ENCODE measurements around the gene NKAIN2.

NKAIN2 gene

GRCh38 chr6:123899745-123900144, 96.1 kb downstream of the NKAIN2 start:
- ChIA-PET POLR2A (ENCODE audit: low non-redundant PET) (no interaction called here), CTCF (interaction anchor here (0.7 kb wide), 1 partner anchor 801 kb away, joined by 5 read pairs; no protein-coding TSS in a partner anchor)
- H3K27ac ChIP-seq, result no peak overlapping the region
- TF ChIP-seq CTCF (conservative IDR thresholded peaks at IDR 0.05; ENCODE audit: low read depth), result no peak
- DNase-seq (ENCODE audit: low spot score), result no peak

- POLR2A ChIA-PET (ENCODE audit: low non-redundant PET), result no interaction called here
- TF ChIP-seq CTCF (conservative IDR thresholded peaks at IDR 0.05; ENCODE audit: low read depth), result no peak
- H3K27ac ChIP-seq, result no peak overlapping the region
- CTCF ChIA-PET, result no interaction called here
- no peak for DNase-seq (ENCODE audit: low spot score)
Measured at GRCh38 chr6:123901436-123901835, 97.8 kb downstream of the NKAIN2 start.

- no peak for DNase-seq (ENCODE audit: low spot score)
- TF ChIP-seq CTCF (conservative IDR thresholded peaks at IDR 0.05; ENCODE audit: low read depth), result no peak
- CTCF ChIA-PET, result interaction anchor here (0.6 to 0.7 kb wide), 2 partner anchors 736 to 1294 kb away, joined by 4 to 5 read pairs; no protein-coding TSS in a partner anchor
- POLR2A ChIA-PET (ENCODE audit: low non-redundant PET), result no interaction called here
- no peak overlapping the region for H3K27ac ChIP-seq
Measured at GRCh38 chr6:123902738-123903313, 99.2 kb downstream of the NKAIN2 start.

- ChIA-PET POLR2A (ENCODE audit: low non-redundant PET) (no interaction called here), CTCF (no interaction called here)
- TF ChIP-seq CTCF (conservative IDR thresholded peaks at IDR 0.05; ENCODE audit: low read depth), result no peak
- H3K27ac ChIP-seq, result no peak overlapping the region
- DNase-seq (ENCODE audit: low spot score), result no peak
Measured at GRCh38 chr6:123904228-123904627, 100.6 kb downstream of the NKAIN2 start.

GRCh38 chr6:123908797-123909196, 105.1 kb downstream of the NKAIN2 start:
- no peak overlapping the region for H3K27ac ChIP-seq
- POLR2A ChIA-PET (ENCODE audit: low non-redundant PET), result no interaction called here
- no peak for TF ChIP-seq CTCF (conservative IDR thresholded peaks at IDR 0.05; ENCODE audit: low read depth)
- no peak for DNase-seq (ENCODE audit: low spot score)
- CTCF ChIA-PET, result no interaction called here

GRCh38 chr6:123909989-123910388, 106.3 kb downstream of the NKAIN2 start:
- CTCF ChIA-PET, result interaction anchor here (0.7 kb wide), 1 partner anchor 805 kb away, joined by 3 read pairs; no protein-coding TSS in a partner anchor
- POLR2A ChIA-PET (ENCODE audit: low non-redundant PET), result interaction anchor here (0.6 kb wide), 1 partner anchor 1125 kb away, joined by 3 read pairs; no protein-coding TSS in a partner anchor
- H3K27ac ChIP-seq, result no peak overlapping the region
- no peak for TF ChIP-seq CTCF (conservative IDR thresholded peaks at IDR 0.05; ENCODE audit: low read depth)
- DNase-seq (ENCODE audit: low spot score), result no peak

Measured in RWPE1 (cell line).